GM19463 (cell line): ENCODE data around the gene FOXD4L3.
A peak's percentile ranks its signal among the peaks of the same experiment; 100 is the strongest.
"Not testable (repeated sequence)": the region's sequence is repeated elsewhere in the genome, so short reads cannot be mapped to it uniquely, and the experiment has no call there.

Source experiments
- ATAC-seq: cut with Tn5 transposase; IDR thresholded peaks from one replicate; pipeline ENCODE4 v1.9.1; 2021; ENCODE audit warnings: mild to moderate bottlenecking, moderate library complexity; ENCODE audit not compliant: unreplicated experiment

Gene FOXD4L3

GRCh38 chr9:68302567-68302966, at the start of gene FOXD4L3:
FOXD4L3 (plus strand) TSS chr9:68302867; CDS start chr9:68302952, 85 bp downstream.
- ATAC-seq: not testable (repeated sequence)

DNA sequence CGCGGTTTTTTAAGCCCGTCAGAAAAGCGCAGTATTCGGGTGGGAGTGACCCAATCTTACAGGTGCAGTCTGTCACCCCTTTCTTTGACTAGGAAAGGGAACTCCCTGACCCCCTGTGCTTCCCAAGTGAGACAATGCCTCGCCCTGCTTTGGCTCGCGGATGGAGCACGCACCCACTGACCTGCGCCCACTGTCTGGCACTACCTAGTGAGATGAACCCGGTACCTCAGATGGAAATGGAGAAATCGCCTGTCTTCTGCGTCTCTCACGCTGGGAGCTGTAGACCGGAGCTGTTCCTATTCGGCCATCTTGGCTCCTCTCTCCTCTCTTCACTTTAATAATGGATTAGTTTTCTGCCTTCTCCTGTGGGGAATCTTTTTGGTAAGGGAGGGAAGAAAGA, 21.6 kb upstream of the FOXD4L3 start:
- ATAC-seq: not testable (repeated sequence)

GRCh38 chr9:68303771-68304170, 1.1 kb downstream of the FOXD4L3 start:
- not testable (repeated sequence) for ATAC-seq

GRCh38 chr9:68304212-68304611, 1.5 kb downstream of the FOXD4L3 start:
- not testable (repeated sequence) for ATAC-seq

DNA sequence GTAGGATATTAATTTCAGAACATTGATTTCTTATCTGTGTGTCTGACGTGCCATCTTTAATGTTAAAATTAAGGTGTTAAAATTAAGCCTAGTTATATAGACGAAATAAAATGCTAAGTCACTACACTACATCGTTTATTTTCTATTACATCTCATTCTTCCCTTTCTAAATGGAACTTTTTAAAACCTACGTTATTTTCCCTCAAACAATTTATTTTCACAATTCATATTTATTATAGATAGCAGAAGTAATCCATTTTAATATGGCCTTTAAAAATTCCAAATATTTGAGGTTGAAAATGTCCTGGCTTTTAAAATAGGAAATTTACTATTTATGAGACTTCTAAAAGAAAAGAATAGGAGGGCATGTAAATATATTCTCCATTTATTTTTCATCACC, 2.1 kb downstream of the FOXD4L3 start:
- not testable (repeated sequence) for ATAC-seq

GRCh38 chr9:68305680-68306285, 3.1 kb downstream of the FOXD4L3 start:
- not testable (repeated sequence) for ATAC-seq

DNA sequence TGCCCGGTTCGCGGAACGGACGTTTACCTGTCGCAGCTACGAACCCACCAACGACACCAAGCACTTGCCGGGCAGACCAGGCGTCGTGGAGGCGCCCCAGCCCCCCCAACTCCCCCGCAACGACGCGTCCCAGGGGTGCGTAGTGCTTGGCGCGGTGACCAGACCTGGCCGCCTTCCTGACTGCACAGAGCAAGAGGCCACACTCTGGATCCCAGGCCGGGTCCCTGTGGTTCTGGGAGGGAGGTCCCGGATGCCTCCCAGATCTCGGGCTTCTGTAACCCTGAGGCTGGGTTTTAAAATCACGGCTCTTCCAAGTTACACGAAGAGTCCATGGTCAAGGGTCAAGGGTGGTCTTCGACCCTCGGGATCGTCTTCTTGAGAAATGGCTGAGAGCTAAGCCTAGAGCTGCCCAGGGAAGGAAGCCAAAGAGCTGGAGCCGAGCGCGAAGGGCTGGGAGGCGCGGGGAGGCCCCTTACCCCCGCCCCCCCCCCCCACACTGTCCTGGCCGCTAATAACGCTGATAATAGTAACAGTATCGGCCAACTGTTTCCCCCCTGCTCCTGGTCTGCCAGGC, 3.8 kb downstream of the FOXD4L3 start:
- not testable (repeated sequence) for ATAC-seq

DNA sequence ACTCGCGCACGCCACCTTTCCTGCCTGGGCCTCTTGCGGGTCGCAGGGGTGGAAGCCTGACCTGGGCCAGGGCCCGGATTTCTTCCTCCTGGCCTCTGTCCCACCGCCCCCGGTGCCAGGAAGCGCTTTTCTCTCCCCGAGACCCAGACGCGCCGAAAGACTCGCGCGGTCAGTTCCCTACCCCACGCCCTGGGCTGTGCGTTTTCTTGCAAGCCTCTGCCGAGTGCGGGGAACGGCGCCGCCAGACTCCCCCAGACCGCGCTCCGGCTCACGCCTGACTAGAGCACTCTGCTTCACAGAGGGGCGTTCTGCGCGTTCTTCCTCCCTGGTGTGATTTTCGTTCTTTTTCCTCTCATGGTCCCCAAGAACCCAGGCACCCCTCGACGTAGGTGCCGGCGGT, 4.5 kb downstream of the FOXD4L3 start:
- not testable (repeated sequence) for ATAC-seq

DNA sequence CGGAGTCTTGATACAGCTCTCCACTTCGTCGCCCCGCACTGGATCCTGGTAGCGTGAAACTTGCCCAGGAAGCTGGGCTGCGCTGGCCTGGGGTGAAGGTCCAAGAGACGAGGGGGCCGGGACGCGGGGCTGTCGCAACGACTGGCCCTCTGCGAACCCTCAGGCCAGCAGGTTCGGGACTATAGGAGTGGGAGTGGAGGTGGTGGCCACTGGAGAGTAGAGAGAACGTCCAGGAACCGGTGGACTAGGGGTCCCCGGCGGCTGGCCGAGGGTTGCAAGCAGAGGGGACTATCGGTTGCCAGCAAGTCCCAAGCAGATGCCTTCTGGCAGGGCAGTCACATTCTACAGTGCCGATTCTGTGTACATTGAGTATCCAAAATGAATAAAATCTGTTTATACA, 5.0 kb downstream of the FOXD4L3 start:
- ATAC-seq: not testable (repeated sequence)

- ATAC-seq: not testable (repeated sequence)
Measured at GRCh38 chr9:68311208-68311607, 8.5 kb downstream of the FOXD4L3 start.

GRCh38 chr9:68318209-68318608, 15.5 kb downstream of the FOXD4L3 start:
- not testable (repeated sequence) for ATAC-seq

- ATAC-seq: not testable (repeated sequence)
Measured at GRCh38 chr9:68323749-68324148, 21.1 kb downstream of the FOXD4L3 start.

DNA sequence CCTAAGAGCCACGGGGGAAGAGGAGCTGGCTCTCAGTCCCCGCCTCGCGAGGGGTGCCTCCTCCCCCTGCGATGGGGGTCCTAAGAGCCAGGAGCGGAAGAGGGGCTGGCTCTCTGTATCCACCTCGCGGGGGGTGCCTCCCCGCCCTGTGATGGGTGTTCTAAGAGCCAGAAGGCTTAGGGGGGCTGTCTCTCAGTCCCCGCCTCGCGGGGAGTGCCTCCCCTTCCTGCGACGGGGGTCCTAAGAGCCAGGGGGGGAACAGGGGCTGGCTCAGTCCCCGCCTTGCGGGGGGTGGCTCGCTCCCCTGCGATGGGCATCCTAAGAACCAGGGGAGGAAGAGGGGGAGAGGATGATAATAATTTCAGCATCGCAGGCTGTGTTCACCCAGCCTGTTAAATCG, 21.9 kb downstream of the FOXD4L3 start:
- ATAC-seq: not testable (repeated sequence)

DNA sequence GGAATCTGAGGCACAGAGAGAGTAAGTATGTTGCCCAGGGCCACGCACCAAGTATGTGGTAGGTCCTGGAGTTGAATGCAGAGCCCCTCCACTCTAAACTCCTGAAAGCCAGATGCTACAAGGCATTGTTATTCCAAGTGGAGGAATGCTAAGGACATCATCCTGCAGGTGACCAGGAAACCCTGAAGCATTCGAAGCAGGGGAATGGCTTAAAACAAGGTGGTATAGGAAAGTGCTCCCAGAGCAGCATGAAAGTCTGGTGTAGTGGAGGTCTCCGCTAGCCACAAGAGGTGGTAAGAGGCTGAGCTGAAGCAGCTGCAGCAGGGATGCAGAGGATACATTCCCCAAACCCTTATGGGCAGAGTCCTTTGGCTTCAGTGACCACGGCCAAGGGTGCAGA, 26.4 kb downstream of the FOXD4L3 start:
- ATAC-seq: not testable (repeated sequence)

GRCh38 chr9:68330531-68331173, 28.0 kb downstream of the FOXD4L3 start:
- ATAC-seq: not testable (repeated sequence)

DNA sequence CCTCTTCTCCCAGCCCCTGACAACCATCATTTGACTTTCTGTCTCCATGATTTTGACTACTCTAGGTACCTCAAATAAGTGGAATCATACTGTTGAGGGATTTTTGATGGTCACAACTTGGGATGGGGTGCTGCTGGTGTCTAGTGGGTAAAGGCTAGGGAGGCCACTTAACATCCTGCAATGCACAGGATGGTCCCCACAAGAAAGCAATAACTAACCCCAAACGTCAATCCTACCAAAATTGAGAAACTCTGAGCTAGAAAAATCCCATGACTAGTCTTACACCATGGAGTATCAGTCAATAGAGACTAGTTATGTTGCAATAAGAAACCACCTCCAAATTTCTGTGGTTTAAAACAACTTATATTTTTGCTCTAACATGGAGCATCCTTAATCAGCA, 29.5 kb downstream of the FOXD4L3 start:
- ATAC-seq: not testable (repeated sequence)

- ATAC-seq: not testable (repeated sequence)
Measured at GRCh38 chr9:68335935-68336334, 33.3 kb downstream of the FOXD4L3 start.

DNA sequence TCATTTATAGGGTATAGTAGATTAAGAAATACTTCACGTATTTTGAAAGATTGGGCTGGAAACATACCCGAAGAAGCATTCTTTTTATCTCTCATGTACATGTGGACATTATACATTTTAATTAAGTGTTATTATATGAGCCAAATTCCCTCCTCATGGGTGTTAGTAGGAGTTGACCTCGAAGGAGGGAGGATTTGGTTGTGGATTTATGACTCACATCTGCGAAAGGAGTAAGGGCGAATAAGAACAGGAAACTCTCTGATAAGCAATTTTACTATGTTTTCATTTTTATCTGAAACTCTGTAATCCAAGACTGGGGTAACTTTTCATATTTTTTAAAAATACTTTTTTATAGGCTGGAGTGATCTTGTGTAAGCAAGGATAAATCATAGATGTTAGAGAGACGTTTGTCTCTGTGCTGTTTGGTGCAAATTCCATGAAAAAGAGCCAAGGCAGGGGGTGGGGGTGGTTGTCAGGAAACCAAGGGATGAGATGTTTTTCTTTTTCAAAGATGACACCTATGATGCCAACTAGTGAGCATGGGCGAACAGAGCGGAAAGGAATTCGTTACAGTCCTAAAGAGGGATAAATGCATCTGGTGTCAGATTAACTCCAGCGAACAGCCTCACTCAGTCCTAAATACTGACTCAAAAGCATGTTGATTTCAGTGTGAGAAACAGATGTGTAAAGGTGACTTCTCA, 34.1 kb downstream of the FOXD4L3 start:
- not testable (repeated sequence) for ATAC-seq

GRCh38 chr9:68338000-68338399, 35.3 kb downstream of the FOXD4L3 start:
- not testable (repeated sequence) for ATAC-seq

- peak; percentile 90 for ATAC-seq
Measured at GRCh38 chr9:68342265-68343025, 39.8 kb downstream of the FOXD4L3 start.

GRCh38 chr9:68343242-68343641, 40.6 kb downstream of the FOXD4L3 start:
- ATAC-seq: not testable (repeated sequence)
